ENCODE measurements around the gene NLRC5.

DNA sequence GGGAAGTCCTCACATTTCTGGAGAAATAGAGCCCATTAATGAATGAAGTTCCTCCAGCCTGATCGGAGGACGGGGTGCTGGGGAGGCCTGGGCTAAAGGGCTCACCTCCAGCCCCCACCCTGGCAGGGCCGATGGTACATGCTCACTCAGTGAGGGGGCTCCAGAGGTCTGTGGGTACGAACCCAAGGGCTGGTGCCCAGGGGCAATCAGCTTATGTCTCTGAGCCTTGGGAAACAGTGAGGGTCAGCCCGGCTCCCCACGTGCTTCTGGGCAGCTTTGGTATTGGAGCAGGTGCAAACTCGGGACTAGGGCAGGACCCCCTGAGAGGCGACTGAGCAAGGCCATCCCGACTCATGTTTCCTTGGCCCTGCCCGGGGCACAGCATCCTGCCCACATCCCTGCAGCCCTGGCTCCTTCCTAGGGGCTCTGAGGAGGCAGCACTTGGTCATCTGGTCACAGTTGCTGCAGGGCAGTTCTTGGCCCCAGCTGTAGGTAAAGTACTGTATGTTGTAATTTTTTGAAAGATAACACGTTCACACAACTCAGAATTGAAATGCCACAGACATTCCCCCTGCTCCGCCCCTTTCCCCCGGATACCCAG, 28.6 kb upstream of the NLRC5 start:
- TF ChIP-seq, protein P1, sequence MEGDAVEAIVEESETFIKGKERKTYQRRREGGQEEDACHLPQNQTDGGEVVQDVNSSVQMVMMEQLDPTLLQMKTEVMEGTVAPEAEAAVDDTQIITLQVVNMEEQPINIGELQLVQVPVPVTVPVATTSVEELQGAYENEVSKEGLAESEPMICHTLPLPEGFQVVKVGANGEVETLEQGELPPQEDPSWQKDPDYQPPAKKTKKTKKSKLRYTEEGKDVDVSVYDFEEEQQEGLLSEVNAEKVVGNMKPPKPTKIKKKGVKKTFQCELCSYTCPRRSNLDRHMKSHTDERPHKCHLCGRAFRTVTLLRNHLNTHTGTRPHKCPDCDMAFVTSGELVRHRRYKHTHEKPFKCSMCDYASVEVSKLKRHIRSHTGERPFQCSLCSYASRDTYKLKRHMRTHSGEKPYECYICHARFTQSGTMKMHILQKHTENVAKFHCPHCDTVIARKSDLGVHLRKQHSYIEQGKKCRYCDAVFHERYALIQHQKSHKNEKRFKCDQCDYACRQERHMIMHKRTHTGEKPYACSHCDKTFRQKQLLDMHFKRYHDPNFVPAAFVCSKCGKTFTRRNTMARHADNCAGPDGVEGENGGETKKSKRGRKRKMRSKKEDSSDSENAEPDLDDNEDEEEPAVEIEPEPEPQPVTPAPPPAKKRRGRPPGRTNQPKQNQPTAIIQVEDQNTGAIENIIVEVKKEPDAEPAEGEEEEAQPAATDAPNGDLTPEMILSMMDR (IDR thresholded peaks at IDR 0.05; ENCODE audit: low read depth, low read length) = no peak
- no peak for TF ChIP-seq POLR2A (IDR thresholded peaks at IDR 0.05; ENCODE audit: extremely low read depth, insufficient read length)
- TF ChIP-seq MYC (IDR thresholded peaks at IDR 0.05; ENCODE audit: low read depth, low read length) = no peak
- TF ChIP-seq, protein P2, sequence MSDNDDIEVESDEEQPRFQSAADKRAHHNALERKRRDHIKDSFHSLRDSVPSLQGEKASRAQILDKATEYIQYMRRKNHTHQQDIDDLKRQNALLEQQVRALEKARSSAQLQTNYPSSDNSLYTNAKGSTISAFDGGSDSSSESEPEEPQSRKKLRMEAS (IDR thresholded peaks at IDR 0.05; ENCODE audit: low read depth, low read length) = no peak

Measured in NB4 (cell line).